ENCODE measurements around the gene CAMK2D. TPM values are rescaled to one million over a fixed set of nuclear protein-coding genes. Genes with fewer than 3 reads are reported as not detected.

The CAMK2D gene
- total RNA-seq, 1 experiment from 2014 or later, result 22.1 TPM

DNA sequence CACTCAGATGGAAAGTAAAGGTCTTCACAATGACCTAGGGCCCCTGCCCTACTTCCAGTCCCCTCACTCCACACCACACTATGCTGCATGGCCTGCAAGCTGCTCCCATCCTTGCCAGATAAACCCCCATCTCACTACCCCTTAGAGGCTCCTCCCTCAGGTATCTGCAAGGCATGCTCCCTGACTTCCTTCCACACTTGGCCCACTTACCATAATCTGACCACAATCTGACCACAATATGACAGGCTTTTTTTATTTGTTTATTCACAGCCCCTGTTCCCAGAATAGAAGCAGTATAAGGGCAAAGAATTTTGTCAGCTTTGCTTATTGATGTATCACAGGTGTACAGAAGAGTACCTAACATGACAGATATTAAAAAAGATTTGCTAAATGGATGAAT, 124.7 kb downstream of the CAMK2D start:
- no TSS peak for BruUV-seq (replicated peaks)
- H3K4me1 Mint-ChIP-seq (ENCODE audit: low read depth, unreplicated experiment), result peaks cover 63% of the 10 kb centered on the region
- H3K9me3 Mint-ChIP-seq (ENCODE audit: low read depth, unreplicated experiment), result peaks cover 3% of the 10 kb centered on the region
- DNase-seq, result peak; percentile 25
- peaks cover 7% of the 10 kb centered on the region for H3K36me3 Mint-ChIP-seq (ENCODE audit: insufficient read depth, unreplicated experiment)
- TF ChIP-seq, protein P1, sequence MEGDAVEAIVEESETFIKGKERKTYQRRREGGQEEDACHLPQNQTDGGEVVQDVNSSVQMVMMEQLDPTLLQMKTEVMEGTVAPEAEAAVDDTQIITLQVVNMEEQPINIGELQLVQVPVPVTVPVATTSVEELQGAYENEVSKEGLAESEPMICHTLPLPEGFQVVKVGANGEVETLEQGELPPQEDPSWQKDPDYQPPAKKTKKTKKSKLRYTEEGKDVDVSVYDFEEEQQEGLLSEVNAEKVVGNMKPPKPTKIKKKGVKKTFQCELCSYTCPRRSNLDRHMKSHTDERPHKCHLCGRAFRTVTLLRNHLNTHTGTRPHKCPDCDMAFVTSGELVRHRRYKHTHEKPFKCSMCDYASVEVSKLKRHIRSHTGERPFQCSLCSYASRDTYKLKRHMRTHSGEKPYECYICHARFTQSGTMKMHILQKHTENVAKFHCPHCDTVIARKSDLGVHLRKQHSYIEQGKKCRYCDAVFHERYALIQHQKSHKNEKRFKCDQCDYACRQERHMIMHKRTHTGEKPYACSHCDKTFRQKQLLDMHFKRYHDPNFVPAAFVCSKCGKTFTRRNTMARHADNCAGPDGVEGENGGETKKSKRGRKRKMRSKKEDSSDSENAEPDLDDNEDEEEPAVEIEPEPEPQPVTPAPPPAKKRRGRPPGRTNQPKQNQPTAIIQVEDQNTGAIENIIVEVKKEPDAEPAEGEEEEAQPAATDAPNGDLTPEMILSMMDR (IDR thresholded peaks at IDR 0.05; ENCODE audit: unreplicated experiment), result no peak
- intact Hi-C loops (cut with micrococcal nuclease; ENCODE audit: unreplicated experiment), result loop anchor here (2.0 to 5.0 kb wide), 3 partner anchors 35 to 120 kb away; no protein-coding TSS in a partner anchor
- H3K27ac Mint-ChIP-seq (ENCODE audit: unreplicated experiment), result peak overlapping the region; percentile 45
- H3K4me3 Mint-ChIP-seq (ENCODE audit: low read depth, unreplicated experiment), result peak overlapping the region; percentile 42
- H3K27me3 Mint-ChIP-seq (ENCODE audit: unreplicated experiment), result no peaks in the 10 kb centered on the region
- CTCF ChIA-PET, result interaction anchor here (1.1 kb wide), 1 partner anchor 89 kb away, joined by 5 read pairs; no protein-coding TSS in a partner anchor

DNA sequence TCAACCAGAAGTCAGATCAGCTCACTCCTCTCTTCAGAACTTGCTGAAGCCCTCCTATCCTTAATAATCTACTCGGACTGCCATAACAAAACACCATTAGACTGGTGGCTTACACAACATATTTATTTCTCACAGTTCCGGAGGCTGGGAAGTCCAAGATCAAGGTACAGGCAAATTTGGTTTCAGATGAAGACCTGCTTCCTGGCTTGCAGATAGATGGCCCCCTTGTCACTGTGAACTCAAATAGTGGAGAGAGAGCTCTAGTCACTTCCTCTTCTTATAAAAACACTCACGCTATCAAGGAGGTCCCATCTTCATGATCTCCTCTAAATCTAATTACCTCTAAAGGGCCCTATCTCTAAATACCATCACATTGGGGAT, 125.1 kb downstream of the CAMK2D start:
- Mint-ChIP-seq H3K27ac (ENCODE audit: unreplicated experiment) (peak overlapping the region; percentile 45), H3K36me3 (ENCODE audit: insufficient read depth, unreplicated experiment) (peaks cover 7% of the 10 kb centered on the region), H3K4me1 (ENCODE audit: low read depth, unreplicated experiment) (peaks cover 63% of the 10 kb centered on the region), H3K9me3 (ENCODE audit: low read depth, unreplicated experiment) (peaks cover 3% of the 10 kb centered on the region), H3K27me3 (ENCODE audit: unreplicated experiment) (no peaks in the 10 kb centered on the region), H3K4me3 (ENCODE audit: low read depth, unreplicated experiment) (peak overlapping the region; percentile 42)
- DNase-seq, result no peak
- CTCF ChIA-PET, result no interaction called here
- no TSS peak for BruUV-seq (replicated peaks)
- intact Hi-C loops (cut with micrococcal nuclease; ENCODE audit: unreplicated experiment), result loop anchor here (2.0 to 5.0 kb wide), 3 partner anchors 36 to 120 kb away; no protein-coding TSS in a partner anchor
- TF ChIP-seq, protein P1 (IDR thresholded peaks at IDR 0.05; ENCODE audit: unreplicated experiment), result no peak

DNA sequence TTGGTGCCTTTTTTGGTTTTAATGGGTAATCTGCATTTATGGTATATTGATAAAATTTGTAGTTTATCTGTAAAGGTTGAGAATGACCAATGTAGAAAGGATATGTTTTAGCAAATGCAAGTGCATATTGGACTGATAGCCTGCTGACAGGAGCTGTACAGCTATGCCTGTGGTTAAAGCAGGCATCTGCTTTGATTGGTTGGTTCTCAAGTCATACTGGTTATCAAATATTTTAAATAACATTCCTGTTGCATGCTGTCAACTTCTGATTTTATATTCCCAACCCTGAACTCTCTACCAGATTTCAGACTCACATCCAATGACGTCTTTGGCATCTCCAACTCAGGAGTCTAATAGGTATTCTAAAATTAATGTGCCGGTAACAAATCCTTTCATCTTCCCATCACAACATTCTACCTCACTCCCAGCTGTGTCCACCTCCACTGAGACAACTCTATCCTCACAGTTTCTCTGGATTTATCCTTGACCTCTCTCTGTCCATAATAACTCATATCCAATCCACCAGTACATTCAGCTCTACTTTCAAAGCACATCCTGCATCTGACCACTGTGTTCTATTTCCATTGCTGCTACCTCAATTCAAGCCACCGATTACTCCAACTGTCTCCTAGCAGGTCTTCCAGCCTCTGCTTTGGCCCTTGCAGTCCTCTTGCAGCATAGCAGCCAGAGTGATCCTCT, 125.7 kb downstream of the CAMK2D start:
- CTCF ChIA-PET, result interaction anchor here (0.5 kb wide), 1 partner anchor 22 kb away, joined by 4 read pairs; no protein-coding TSS in a partner anchor
- Mint-ChIP-seq H3K9me3 (ENCODE audit: low read depth, unreplicated experiment) (peaks cover 3% of the 10 kb centered on the region), H3K27ac (ENCODE audit: unreplicated experiment) (peak overlapping the region; percentile 45), H3K36me3 (ENCODE audit: insufficient read depth, unreplicated experiment) (peaks cover 7% of the 10 kb centered on the region), H3K4me1 (ENCODE audit: low read depth, unreplicated experiment) (peaks cover 62% of the 10 kb centered on the region), H3K4me3 (ENCODE audit: low read depth, unreplicated experiment) (peak overlapping the region; percentile 42), H3K27me3 (ENCODE audit: unreplicated experiment) (no peaks in the 10 kb centered on the region)
- no TSS peak for BruUV-seq (replicated peaks)
- DNase-seq, result no peak
- TF ChIP-seq, protein P1 (IDR thresholded peaks at IDR 0.05; ENCODE audit: unreplicated experiment), result no peak
- intact Hi-C loops (cut with micrococcal nuclease; ENCODE audit: unreplicated experiment), result loop anchor here (2.0 to 5.0 kb wide), 3 partner anchors 36 to 121 kb away; no protein-coding TSS in a partner anchor

DNA sequence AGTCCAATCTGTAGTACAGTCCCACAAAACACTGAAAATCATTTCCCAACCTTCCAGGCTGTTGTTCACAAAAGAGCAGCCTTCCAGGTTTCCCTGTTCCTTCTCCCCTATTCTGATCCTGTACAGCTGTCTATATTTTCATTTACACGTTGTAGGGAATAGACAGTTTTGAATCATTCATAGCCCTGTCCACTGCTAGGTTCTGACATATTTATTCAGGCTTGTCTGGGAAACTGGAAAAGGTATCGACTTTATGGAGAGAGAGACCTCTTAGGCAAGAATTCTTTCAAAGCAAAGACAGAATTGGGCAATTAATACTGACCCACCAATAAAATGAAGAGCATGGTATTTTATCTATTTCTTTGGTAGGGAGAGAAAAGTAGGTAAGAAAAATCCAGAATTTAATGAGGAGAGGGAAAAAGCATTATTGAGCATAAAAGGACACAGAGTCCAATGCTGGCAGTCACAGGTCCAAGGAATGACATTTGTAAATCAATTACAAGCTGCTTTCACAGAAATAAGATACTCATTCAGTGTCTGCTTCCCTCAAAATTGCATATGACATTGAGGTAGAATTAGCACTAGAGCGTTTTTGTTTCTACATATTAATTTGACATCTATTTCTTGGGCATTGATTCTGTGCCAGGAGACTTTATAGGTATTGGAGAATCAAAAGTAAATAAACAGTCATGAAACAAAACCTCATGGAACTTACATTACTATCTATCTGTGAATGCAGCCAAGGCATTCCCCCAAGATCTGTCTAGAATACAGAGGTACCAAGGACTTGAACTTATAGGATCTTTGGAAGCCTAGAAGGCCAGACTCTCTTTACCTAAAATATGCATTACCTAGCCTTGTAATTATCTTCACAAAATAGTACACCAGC, 127.2 kb downstream of the CAMK2D start:
- intact Hi-C loops (cut with micrococcal nuclease; ENCODE audit: unreplicated experiment), result no loop called here
- Mint-ChIP-seq H3K9me3 (ENCODE audit: low read depth, unreplicated experiment) (peaks cover 3% of the 10 kb centered on the region), H3K4me3 (ENCODE audit: low read depth, unreplicated experiment) (no peak overlapping the region), H3K36me3 (ENCODE audit: insufficient read depth, unreplicated experiment) (peaks cover 7% of the 10 kb centered on the region), H3K27ac (ENCODE audit: unreplicated experiment) (no peak overlapping the region), H3K27me3 (ENCODE audit: unreplicated experiment) (no peaks in the 10 kb centered on the region), H3K4me1 (ENCODE audit: low read depth, unreplicated experiment) (peaks cover 47% of the 10 kb centered on the region)
- TF ChIP-seq, protein P1 (IDR thresholded peaks at IDR 0.05; ENCODE audit: unreplicated experiment), result no peak
- no TSS peak for BruUV-seq (replicated peaks)
- DNase-seq, result no peak
- CTCF ChIA-PET, result no interaction called here

Data from Calu3 (cell line).